Stimulated activated CD8-positive, alpha-beta memory T cell treated with anti-CD3 and anti-CD28 coated beads, Interleukin-7, amount 100 ng/mL, for 24 hours (primary cell): ENCODE measurements around the gene ICA1.

Experiments
- DNase-seq: peaks from one replicate; pipeline ENCODE4 v3.0.0-alpha.2; 2020; ENCODE audit warnings: low read depth

The ICA1 gene

DNA sequence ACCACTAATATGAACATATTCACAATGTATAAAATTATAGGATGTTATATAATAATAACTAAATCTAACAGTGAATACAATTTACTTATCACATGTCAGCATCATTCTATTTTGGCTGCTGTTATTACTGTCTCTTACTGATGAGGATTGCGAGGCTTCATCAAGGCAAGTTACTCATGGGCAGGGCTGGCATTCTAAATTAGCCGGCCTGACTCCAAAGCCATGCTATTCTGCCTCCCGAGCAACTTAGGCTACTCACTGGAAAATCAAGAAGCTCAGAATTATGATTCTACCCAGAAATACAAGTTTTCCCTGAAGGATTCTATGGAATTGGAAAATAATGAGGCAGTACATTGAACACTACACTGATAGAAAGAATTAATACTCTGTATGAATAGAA is 101.7 kb downstream of the ICA1 start:
- no peak for DNase-seq

DNA sequence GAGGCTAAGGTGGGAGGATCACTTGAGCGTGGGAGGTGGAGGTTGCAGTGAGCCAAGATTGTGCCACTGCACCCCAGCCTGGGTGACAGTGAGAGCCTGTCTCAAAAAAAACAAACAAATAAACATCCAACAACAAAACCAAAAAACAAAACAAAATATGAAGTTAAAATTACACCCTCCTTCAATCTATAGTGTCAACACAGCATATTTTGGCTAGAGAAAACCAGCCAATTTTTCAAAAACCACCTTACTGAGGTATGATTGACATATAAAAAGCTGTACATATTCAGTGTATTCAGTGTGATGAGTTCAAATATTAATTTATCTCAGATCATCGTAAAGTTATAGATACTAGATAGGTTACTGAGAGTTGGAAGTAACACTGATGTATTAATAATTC is 102.4 kb downstream of the ICA1 start:
- no peak for DNase-seq

GRCh38 chr7:8157296-8157695 is 104.7 kb downstream of the ICA1 start:
- no peak for DNase-seq

DNA sequence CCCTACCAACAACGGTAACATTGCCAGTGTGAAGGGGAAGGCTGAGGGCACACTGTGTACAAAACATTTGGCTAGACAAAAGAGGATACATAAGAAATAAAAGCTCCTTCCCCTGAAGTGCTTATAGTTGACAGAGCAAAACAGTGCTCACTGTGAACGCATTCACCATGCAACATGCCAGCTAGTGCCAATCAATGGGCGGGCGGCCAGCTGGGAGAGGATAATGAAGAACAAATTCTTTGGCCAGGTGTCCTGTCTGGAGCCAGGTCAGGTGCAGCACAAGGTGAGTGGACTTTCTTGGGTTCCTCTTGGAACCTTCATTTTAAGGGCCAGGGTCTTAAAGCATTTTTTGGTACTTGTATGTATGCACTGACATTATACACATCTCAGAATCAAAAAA is 106.1 kb downstream of the ICA1 start:
- no peak for DNase-seq

GRCh38 chr7:8154272-8154671 is 107.7 kb downstream of the ICA1 start:
- no peak for DNase-seq

- no peak for DNase-seq
Observed at GRCh38 chr7:8152489-8153192, 109.3 kb downstream of the ICA1 start.

DNA sequence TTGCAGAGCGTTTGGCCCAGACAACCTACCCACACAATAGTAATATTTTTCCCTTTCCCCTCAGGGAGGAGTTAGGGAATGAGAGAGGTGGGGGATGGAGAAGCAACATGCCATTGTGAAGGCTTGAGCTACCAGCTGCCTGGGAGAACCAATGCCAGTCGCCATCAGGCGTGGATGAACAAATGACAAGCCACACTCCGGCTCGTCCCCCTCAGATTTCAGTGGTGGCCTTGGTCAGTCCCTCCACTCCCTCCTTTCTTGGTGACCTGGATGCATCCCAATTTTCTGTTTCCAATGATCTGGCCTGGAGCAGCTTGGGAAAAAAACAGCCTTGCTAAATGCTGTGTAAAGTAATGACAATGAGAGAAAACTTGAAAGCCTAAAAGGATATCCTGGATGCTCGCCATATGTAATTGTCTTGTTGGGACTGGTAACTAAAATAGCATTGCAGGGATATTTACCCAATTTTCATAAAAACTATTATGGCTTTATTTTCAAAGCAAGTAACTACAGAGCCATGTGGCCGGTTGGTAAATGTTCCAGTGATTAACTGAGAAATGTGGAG is 110.7 kb downstream of the ICA1 start:
- no peak for DNase-seq

GRCh38 chr7:8149222-8149621 is 112.7 kb downstream of the ICA1 start:
- DNase-seq = no peak

DNA sequence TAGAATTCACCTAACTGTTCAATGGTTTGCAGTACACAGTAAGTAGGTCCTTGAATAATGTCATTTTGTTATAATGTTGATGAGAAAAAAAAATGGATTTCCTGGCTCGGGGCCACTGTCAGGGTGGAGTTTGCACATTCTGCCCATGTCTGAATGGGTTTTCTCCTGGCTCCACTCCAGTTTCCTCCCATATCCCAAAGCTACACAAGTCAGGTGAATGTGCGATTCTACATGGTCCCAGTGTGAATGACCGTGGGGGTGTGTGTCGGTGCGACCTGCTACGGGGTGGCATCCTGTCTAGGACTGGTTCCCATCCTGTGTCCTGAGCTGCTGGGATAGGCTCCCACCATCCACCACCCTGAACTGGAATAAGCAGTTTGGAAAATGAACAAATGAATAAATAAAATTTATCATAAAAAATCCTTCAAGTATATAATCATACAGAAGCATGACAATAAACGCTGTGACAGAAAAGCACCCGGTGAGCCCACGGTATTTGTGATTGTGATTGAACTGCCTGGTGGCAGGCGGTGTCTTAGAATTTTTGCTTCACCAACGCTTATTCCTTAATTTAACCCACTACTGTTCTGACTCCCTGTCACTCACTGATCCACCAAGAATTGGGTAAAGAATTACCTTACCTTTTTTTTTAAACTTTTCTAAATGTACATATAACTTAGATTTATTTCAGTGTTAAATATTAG is 114.1 kb downstream of the ICA1 start:
- no peak for DNase-seq

DNA sequence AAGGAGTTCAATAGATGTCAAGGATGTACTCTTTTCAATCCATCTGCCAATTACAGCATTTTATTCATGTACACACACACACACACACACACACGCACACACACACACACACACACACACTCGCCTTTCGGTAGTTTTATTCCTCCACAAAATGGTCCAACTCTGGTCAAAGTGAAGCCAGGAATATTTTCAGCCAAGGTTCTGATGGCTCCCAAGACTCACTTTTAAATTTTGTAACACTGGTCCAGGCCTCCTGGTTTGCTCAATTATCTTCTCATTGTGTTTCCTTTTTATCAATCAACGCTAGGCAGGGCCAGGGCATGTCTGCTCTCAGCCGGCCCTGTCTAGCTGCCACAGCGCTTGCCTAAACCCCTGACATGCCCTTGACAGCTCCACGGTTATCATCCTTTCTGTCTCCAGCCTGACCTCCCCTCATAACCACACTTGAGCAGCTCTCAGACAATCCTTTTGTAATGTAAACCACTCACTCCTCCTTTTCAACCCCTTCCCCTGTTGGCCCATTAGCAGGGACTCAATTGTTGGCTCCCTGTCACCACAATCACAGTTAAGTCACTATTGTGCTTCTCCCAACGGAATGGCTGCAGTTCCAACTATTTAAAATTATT is 115.1 kb downstream of the ICA1 start:
- no peak for DNase-seq

DNA sequence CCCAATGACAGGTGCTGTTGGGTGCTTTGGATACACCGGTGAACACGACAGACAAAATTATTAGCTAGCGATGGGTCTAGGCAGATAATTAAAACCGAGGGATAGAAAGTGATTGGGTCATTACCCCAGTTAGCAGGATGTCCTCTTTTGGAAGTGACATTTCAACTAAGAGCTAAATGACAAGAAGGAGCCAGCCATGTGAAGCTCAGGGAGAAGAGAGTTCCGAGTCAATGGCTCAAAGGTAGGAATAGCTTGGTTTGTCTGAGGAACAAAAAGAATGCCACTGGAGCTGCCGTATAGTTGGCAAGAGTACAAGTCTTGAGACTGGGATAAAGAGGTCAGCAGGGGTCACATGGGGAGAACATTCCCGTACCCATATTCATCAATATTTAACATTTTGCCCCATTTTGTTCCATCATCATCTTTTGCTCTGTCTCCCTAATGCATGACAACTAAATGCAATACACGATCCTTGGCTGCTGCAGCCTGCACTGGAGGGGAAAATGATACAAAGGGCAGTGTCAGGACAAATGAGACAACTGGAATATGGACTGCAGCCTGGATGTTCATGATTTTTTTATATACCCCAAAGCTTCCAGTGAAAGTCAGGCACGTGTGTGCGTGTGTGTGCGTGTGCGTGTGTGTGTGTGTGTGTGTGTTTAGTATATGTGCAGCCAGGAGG is 115.7 kb downstream of the ICA1 start:
- DNase-seq = no peak

DNA sequence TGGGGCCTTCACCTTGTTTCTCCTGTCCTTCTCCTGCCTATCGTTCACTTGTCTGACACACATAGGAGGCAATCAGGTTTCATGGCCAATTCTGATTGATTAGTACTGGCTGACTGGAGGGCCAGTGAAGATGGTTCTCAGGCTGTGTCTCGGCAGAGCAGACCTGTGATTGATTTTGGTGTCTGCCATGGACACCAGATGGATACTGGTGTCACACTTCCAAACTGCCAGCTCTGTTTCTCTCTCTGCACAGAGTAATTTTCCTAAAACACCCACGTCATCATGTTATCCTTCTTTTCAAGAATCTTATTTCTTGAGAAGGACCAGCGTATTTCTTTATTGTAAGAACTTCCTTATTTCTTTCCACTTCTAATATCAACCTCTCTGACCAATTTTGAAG is 117.1 kb downstream of the ICA1 start:
- DNase-seq = no peak

- no peak for DNase-seq
Observed at GRCh38 chr7:8143151-8143874, 118.7 kb downstream of the ICA1 start.

DNA sequence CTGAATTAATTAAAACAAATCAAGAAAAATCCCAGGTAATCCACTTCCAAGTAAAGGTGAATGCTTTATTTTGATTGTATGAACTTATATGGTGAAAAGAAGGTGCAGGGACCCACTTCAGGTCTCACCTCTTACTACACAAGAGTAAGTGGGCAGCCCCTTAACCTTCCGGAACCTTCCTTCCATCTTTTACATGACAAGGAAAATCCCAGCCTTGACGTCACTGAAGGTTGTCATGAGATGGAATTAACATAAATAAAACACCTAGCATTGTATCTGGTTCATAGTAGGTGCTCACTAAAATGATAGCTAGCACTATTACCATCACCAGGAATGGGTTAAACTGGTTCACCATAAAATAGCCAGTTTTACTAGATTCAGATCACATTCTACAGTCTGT is 119.5 kb downstream of the ICA1 start:
- DNase-seq = no peak

DNA sequence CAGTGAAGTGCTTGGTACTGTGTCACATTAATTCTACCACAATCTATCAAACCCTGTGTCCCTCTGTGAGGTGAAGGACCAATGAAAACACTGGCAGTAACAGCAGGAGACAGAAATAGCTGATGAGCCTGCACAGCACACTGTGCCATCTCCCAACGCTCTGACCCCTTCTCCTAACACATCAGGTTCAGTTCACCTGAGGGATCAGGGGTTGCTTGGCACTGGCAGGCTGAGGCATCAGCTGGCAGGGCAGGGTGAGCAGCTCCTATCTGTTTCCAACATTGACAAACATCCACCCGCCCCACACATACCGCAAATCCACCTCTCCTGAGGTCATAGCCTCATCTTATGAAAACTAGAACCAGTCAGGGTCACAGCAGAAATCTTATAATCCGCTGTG is 120.9 kb downstream of the ICA1 start:
- no peak for DNase-seq

DNA sequence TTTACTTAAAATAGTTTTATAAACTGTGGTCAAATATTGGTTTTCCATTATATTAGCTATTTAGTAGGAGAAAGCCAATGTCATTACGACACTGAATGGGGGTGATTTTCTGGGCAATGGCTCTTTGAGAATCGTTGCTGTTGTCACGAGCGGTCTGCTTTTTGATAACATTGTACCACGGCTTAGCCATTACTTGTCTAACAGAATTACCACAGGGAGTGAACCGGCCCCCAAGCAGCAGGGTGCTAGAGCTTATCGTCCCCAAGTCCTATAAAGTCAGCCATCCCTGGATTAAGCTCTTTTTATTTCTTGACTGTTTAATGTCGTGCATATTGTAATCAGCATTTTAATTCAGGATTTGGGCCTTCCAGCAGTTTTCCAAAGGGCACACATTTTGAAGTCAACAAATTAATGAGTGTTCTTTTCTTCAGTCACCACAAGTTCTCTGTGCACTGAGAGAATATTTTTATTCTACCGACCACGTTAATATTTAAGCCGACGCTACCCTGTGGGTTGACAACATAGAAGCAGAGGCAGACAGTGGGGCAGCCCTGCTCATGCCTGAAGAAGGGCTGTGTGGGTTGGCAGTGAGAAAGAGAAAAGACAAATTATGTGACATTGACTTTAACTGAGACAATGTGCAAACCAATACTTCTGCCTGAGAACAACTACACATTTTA is 125.8 kb downstream of the ICA1 start:
- DNase-seq = no peak

GRCh38 chr7:8135417-8135816 is 126.5 kb downstream of the ICA1 start:
- no peak for DNase-seq

DNA sequence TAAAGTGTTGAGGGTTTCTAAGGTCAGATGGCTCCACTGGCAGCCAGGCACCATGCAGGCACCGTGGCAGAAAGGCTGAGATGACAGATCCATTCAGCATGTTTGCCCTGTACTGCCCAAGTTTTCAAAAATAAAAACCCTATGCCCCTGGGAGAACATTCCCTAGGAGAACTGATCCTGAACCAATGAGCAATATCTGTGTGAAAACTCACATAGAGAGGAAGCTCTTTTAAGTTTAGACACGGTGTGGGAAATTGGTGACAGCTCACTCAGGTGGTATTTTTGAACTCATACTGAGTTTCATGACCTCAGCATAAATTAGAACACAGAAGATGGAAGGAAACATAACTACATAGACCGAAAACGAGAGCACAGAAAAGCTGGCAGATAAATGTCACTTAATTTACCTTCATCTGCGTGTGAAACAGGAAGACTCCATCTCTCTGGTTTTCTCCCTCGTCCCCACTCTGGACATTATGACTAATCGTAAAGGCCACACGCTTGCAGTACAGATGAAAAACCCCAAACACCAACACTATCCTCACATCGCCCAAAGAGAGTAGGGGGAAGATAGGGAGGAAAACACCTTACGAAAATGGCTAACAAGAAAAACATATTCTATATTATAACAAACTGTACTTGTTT is 127.8 kb downstream of the ICA1 start:
- no peak for DNase-seq

- DNase-seq = no peak
Observed at GRCh38 chr7:8133188-8133848, 128.6 kb downstream of the ICA1 start.
